Epidermal melanocyte (primary cell): ENCODE results near the gene PLEKHS1.
"Not testable (repeated sequence)": the region's sequence is repeated elsewhere in the genome, so short reads cannot be mapped to it uniquely, and the experiment has no call there.

Source experiments
- DNase-seq: peaks from one replicate; pipeline ENCODE4 v3.0.0; 2011; ENCODE audit warnings: low spot score; ENCODE audit not compliant: insufficient read length

The PLEKHS1 gene

GRCh38 chr10:113788604-113789083, 37.2 kb downstream of the PLEKHS1 start:
- peak; percentile 36 for DNase-seq

- DNase-seq: no peak
Measured at GRCh38 chr10:113791691-113792090, 40.2 kb downstream of the PLEKHS1 start.

GRCh38 chr10:113801569-113801968, 50.1 kb downstream of the PLEKHS1 start:
- no peak for DNase-seq

GRCh38 chr10:113802997-113803396, 51.5 kb downstream of the PLEKHS1 start:
- DNase-seq: no peak

GRCh38 chr10:113806503-113806902, 55.0 kb downstream of the PLEKHS1 start:
- no peak for DNase-seq

- DNase-seq: no peak
Measured at GRCh38 chr10:113808168-113808567, 56.7 kb downstream of the PLEKHS1 start.

GRCh38 chr10:113814700-113815099, 63.2 kb downstream of the PLEKHS1 start:
- DNase-seq: not testable (repeated sequence)

- DNase-seq: no peak
Measured at GRCh38 chr10:113819989-113820388, 68.5 kb downstream of the PLEKHS1 start.

GRCh38 chr10:113820507-113820906, 69.0 kb downstream of the PLEKHS1 start:
- no peak for DNase-seq

GRCh38 chr10:113821306-113821705, 69.8 kb downstream of the PLEKHS1 start:
- DNase-seq: not testable (repeated sequence)

GRCh38 chr10:113822174-113822573, 70.7 kb downstream of the PLEKHS1 start:
- no peak for DNase-seq

- DNase-seq: no peak
Measured at GRCh38 chr10:113823389-113823788, 71.9 kb downstream of the PLEKHS1 start.

- no peak for DNase-seq
Measured at GRCh38 chr10:113825791-113826190, 74.3 kb downstream of the PLEKHS1 start.

GRCh38 chr10:113828567-113828966, 77.1 kb downstream of the PLEKHS1 start:
- DNase-seq: not testable (repeated sequence)
